Measurements from ENCODE around the gene LEUTX.

The LEUTX gene

GRCh38 chr19:39737351-39737750 is 41.3 kb upstream of the LEUTX start:
- no peak for TF ChIP-seq CTCF (IDR thresholded peaks at IDR 0.05; ENCODE audit: insufficient read depth, low read length, poor library complexity, severe bottlenecking)
- no peaks in the 10 kb centered on the region for H3K36me3 ChIP-seq (ENCODE audit: control insufficient read depth, insufficient read depth, low read length)
- H3K27me3 ChIP-seq (replicated peaks; ENCODE audit: control insufficient read depth, insufficient read depth, low read length) = no peaks in the 10 kb centered on the region
- H3K4me3 ChIP-seq (replicated peaks; ENCODE audit: low read depth, low read length) = no peak overlapping the region
- DNase-seq (ENCODE audit: extremely low read depth, insufficient read length) = no peak

GRCh38 chr19:39737891-39738290 is 40.8 kb upstream of the LEUTX start, which contains the start of gene CLC:
Gene CLC (minus strand): TSS chr19:39738029. CDS start chr19:39737952, 77 bp downstream.
- H3K4me3 ChIP-seq (replicated peaks; ENCODE audit: low read depth, low read length) = no peak within 1 kb of the TSS
- no peaks in the 10 kb centered on the region for H3K27me3 ChIP-seq (replicated peaks; ENCODE audit: control insufficient read depth, insufficient read depth, low read length)
- DNase-seq (ENCODE audit: extremely low read depth, insufficient read length) = no peak
- no peak for TF ChIP-seq CTCF (IDR thresholded peaks at IDR 0.05; ENCODE audit: insufficient read depth, low read length, poor library complexity, severe bottlenecking)
- H3K36me3 ChIP-seq (ENCODE audit: control insufficient read depth, insufficient read depth, low read length) = no peaks in the 10 kb centered on the region

GRCh38 chr19:39738814-39739213 is 39.8 kb upstream of the LEUTX start:
- Histone ChIP-seq H3K27me3 (replicated peaks; ENCODE audit: control insufficient read depth, insufficient read depth, low read length) (no peaks in the 10 kb centered on the region), H3K4me3 (replicated peaks; ENCODE audit: low read depth, low read length) (no peak overlapping the region), H3K36me3 (ENCODE audit: control insufficient read depth, insufficient read depth, low read length) (no peaks in the 10 kb centered on the region)
- DNase-seq (ENCODE audit: extremely low read depth, insufficient read length) = no peak
- no peak for TF ChIP-seq CTCF (IDR thresholded peaks at IDR 0.05; ENCODE audit: insufficient read depth, low read length, poor library complexity, severe bottlenecking)

GRCh38 chr19:39740395-39740794 is 38.3 kb upstream of the LEUTX start:
- TF ChIP-seq CTCF (IDR thresholded peaks at IDR 0.05; ENCODE audit: insufficient read depth, low read length, poor library complexity, severe bottlenecking) = no peak
- no peak for DNase-seq (ENCODE audit: extremely low read depth, insufficient read length)
- Histone ChIP-seq H3K36me3 (ENCODE audit: control insufficient read depth, insufficient read depth, low read length) (no peaks in the 10 kb centered on the region), H3K27me3 (replicated peaks; ENCODE audit: control insufficient read depth, insufficient read depth, low read length) (no peaks in the 10 kb centered on the region), H3K4me3 (replicated peaks; ENCODE audit: low read depth, low read length) (no peak overlapping the region)

- H3K27me3 ChIP-seq (replicated peaks; ENCODE audit: control insufficient read depth, insufficient read depth, low read length) = no peaks in the 10 kb centered on the region
- no peak overlapping the region for H3K4me3 ChIP-seq (replicated peaks; ENCODE audit: low read depth, low read length)
- TF ChIP-seq CTCF (IDR thresholded peaks at IDR 0.05; ENCODE audit: insufficient read depth, low read length, poor library complexity, severe bottlenecking) = no peak
- no peak for DNase-seq (ENCODE audit: extremely low read depth, insufficient read length)
- no peaks in the 10 kb centered on the region for H3K36me3 ChIP-seq (ENCODE audit: control insufficient read depth, insufficient read depth, low read length)
These were observed 33.0 kb upstream of the LEUTX start for GRCh38 chr19:39745643-39746042.
